Measurements from ENCODE around the gene ST6GALNAC5. TPM values are rescaled to one million over a fixed set of nuclear protein-coding genes. Genes with fewer than 3 reads are reported as not detected.

The ST6GALNAC5 gene
- total RNA-seq, 1 experiment from 2014 or later, result not detected

DNA sequence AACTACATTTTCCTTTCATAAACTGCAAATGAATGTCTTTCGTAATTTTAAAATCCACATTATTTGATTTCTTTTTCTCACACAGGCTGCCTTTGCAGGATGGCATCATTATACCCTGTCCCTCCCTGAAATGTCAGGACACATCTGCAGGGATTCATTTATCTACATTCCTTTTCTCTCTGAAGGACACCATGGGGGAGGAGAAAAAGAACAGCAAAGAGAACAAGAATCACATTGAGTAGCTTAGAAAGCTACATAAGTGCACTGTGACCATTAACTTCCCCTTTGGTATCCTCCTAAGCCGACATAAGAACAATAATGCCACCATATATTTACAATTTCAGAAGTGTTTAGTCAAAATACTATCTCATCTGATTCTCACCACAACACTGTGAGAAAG is 222.5 kb downstream of the ST6GALNAC5 start:
- Histone ChIP-seq H3K4me3 (ENCODE audit: low read depth in 2 of 2, low read length in 2 of 2) (no peak overlapping the region), H3K36me3 (ENCODE audit: control insufficient read depth, insufficient read depth, low read length) (no peaks in the 10 kb centered on the region), H3K27me3 (ENCODE audit: control insufficient read depth, insufficient read depth, low read length) (no peaks in the 10 kb centered on the region), H3K9me3 (ENCODE audit: control insufficient read depth, insufficient read depth, low read depth, low read length) (no peaks in the 10 kb centered on the region), H3K4me1 (ENCODE audit: control insufficient read depth, insufficient read depth, low read length) (no peaks in the 10 kb centered on the region), H3K27ac (ENCODE audit: low read length) (no peak overlapping the region)
- no peak for DNase-seq (ENCODE audit: low read depth, low spot score)
- ATAC-seq, result no peak
- intact Hi-C loops (cut with micrococcal nuclease; ENCODE audit: unreplicated experiment) (no loop called here), in situ Hi-C loops (cut with HindIII; ENCODE audit: low pct_unique_long_range_greater_than_20kb, low sequenced_read_pairs) (no loop called here)
- BruUV-seq (replicated peaks), result no TSS peak
- POLR2A ChIA-PET, result no interaction called here
- TF ChIP-seq POLR2AphosphoS5 (IDR thresholded peaks at IDR 0.05; ENCODE audit: low read depth, low read length) (no peak), SIN3A (IDR thresholded peaks at IDR 0.05; ENCODE audit: borderline replicate concordance, insufficient read depth, low read depth, low read length) (no peak)
- TF ChIP-seq, protein P1, sequence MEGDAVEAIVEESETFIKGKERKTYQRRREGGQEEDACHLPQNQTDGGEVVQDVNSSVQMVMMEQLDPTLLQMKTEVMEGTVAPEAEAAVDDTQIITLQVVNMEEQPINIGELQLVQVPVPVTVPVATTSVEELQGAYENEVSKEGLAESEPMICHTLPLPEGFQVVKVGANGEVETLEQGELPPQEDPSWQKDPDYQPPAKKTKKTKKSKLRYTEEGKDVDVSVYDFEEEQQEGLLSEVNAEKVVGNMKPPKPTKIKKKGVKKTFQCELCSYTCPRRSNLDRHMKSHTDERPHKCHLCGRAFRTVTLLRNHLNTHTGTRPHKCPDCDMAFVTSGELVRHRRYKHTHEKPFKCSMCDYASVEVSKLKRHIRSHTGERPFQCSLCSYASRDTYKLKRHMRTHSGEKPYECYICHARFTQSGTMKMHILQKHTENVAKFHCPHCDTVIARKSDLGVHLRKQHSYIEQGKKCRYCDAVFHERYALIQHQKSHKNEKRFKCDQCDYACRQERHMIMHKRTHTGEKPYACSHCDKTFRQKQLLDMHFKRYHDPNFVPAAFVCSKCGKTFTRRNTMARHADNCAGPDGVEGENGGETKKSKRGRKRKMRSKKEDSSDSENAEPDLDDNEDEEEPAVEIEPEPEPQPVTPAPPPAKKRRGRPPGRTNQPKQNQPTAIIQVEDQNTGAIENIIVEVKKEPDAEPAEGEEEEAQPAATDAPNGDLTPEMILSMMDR (IDR thresholded peaks at IDR 0.05), result no peak
- TF ChIP-seq, protein P2, sequence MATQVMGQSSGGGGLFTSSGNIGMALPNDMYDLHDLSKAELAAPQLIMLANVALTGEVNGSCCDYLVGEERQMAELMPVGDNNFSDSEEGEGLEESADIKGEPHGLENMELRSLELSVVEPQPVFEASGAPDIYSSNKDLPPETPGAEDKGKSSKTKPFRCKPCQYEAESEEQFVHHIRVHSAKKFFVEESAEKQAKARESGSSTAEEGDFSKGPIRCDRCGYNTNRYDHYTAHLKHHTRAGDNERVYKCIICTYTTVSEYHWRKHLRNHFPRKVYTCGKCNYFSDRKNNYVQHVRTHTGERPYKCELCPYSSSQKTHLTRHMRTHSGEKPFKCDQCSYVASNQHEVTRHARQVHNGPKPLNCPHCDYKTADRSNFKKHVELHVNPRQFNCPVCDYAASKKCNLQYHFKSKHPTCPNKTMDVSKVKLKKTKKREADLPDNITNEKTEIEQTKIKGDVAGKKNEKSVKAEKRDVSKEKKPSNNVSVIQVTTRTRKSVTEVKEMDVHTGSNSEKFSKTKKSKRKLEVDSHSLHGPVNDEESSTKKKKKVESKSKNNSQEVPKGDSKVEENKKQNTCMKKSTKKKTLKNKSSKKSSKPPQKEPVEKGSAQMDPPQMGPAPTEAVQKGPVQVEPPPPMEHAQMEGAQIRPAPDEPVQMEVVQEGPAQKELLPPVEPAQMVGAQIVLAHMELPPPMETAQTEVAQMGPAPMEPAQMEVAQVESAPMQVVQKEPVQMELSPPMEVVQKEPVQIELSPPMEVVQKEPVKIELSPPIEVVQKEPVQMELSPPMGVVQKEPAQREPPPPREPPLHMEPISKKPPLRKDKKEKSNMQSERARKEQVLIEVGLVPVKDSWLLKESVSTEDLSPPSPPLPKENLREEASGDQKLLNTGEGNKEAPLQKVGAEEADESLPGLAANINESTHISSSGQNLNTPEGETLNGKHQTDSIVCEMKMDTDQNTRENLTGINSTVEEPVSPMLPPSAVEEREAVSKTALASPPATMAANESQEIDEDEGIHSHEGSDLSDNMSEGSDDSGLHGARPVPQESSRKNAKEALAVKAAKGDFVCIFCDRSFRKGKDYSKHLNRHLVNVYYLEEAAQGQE (IDR thresholded peaks at IDR 0.05; ENCODE audit: insufficient read depth in 1 of 2, low read depth in 2 of 2, low read length in 1 of 2), result no peak
- CTCF ChIA-PET, result no interaction called here

DNA sequence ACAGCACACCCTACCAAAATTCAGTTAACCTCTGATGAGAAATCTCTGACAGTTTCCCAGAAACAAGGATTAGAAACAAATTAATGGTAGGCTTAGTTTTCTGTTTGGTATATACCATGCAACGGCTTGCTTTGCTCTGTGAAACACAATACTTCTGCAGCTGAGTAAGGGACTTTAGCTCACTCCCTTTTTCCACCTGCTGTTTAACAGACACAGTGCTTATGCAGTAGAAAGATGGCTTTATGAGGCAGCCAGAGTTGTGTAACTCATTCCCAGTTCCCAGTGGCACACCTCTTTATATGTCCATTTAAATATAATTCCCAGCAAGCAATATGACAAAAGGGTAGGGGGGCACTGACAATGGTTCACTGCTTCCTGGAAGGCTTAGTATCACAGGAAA is 228.0 kb downstream of the ST6GALNAC5 start:
- POLR2A ChIA-PET, result no interaction called here
- H3K27ac ChIP-seq (ENCODE audit: low read length), result no peak overlapping the region
- intact Hi-C loops (cut with micrococcal nuclease; ENCODE audit: unreplicated experiment), result no loop called here

More for the DNA sequence above, 228.0 kb downstream of the ST6GALNAC5 start:
- BruUV-seq (replicated peaks), result no TSS peak
- no peaks in the 10 kb centered on the region for H3K36me3 ChIP-seq (ENCODE audit: control insufficient read depth, insufficient read depth, low read length)
- DNase-seq (ENCODE audit: low read depth, low spot score), result no peak
- TF ChIP-seq, protein P1 (IDR thresholded peaks at IDR 0.05), result no peak
- TF ChIP-seq POLR2AphosphoS5 (IDR thresholded peaks at IDR 0.05; ENCODE audit: low read depth, low read length) (no peak), SIN3A (IDR thresholded peaks at IDR 0.05; ENCODE audit: borderline replicate concordance, insufficient read depth, low read depth, low read length) (no peak), TCF7L2 (IDR thresholded peaks at IDR 0.05; ENCODE audit: low read depth, low read length) (no peak)
- TF ChIP-seq, protein P2 (IDR thresholded peaks at IDR 0.05; ENCODE audit: insufficient read depth in 1 of 2, low read depth in 2 of 2, low read length in 1 of 2), result no peak
- H3K9me3 ChIP-seq (ENCODE audit: control insufficient read depth, insufficient read depth, low read depth, low read length), result no peaks in the 10 kb centered on the region
- H3K4me3 ChIP-seq (ENCODE audit: low read depth in 2 of 2, low read length in 2 of 2), result no peak overlapping the region
- H3K4me1 ChIP-seq (ENCODE audit: control insufficient read depth, insufficient read depth, low read length), result no peaks in the 10 kb centered on the region
- in situ Hi-C loops (cut with HindIII; ENCODE audit: low pct_unique_long_range_greater_than_20kb, low sequenced_read_pairs), result no loop called here
- no peaks in the 10 kb centered on the region for H3K27me3 ChIP-seq (ENCODE audit: control insufficient read depth, insufficient read depth, low read length)
- CTCF ChIA-PET, result no interaction called here
- ATAC-seq, result no peak

Measured in Panc1 (cell line).